ENCODE results near the gene TBX6. TPM values are rescaled to one million over a fixed set of nuclear protein-coding genes. Genes with fewer than 3 reads are reported as not detected.

The TBX6 gene
- polyA plus RNA-seq, 12 donors, result 0.38 to 3.4 (median 0.52) TPM; not detected in 2

DNA sequence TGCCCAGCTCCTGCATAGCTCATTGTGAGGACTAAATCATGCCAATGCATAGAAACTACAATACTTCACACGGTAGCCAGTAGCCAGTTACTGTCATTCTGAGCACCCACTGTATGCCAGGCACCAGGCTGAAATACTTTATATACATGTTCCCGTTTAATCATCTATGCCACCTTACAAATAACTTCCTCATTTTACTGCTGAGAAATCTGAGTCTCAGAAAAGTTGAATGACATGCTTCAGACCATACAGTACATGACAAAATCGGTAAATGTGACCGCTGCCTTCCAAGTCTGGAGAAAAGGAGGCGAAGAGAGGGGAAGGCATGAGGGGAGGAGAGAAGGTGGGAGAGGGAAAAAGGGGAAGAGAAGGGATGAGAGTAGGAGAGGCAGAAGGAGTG, 51.5 kb downstream of the TBX6 start:
- DNase-seq, result no peak

Other genes starting within 250 kb of the TBX6 start
- 10 to 100 TPM in 11 of 12 donors, not detected in 1; 32.1 to 48.9 (median 40.2) TPM for gene CDIPT, start 228.7 kb downstream of the TBX6 start, polyA plus RNA-seq (ENCODE audit: insufficient read length in 12 of 12)
- 1 to 10 TPM in 10 of 12 donors, under 1 TPM in 1, not detected in 1; 0.99 to 9.6 (median 1.5) TPM for gene SEZ6L2, start 192.4 kb downstream of the TBX6 start, polyA plus RNA-seq (ENCODE audit: insufficient read length in 12 of 12)
- gene ASPHD1, start 191.4 kb downstream of the TBX6 start, polyA plus RNA-seq (ENCODE audit: insufficient read length in 12 of 12), result 10 to 100 TPM in 1 of 12 donors, under 1 TPM in 9, not detected in 2; 0.27 to 10.5 (median 0.32) TPM
- 10 to 100 TPM in 6 of 12 donors, 1 to 10 TPM in 5, not detected in 1; 7.6 to 21.0 (median 10.7) TPM for gene KCTD13, start 165.7 kb downstream of the TBX6 start, polyA plus RNA-seq (ENCODE audit: insufficient read length in 12 of 12)
- 10 to 100 TPM in 11 of 12 donors, not detected in 1; 54.9 to 69.3 (median 60.5) TPM for gene TMEM219, start 129.8 kb downstream of the TBX6 start, polyA plus RNA-seq (ENCODE audit: insufficient read length in 12 of 12)
- gene TAOK2, start 118.1 kb downstream of the TBX6 start, polyA plus RNA-seq (ENCODE audit: insufficient read length in 12 of 12), result 10 to 100 TPM in 11 of 12 donors, not detected in 1; 24.9 to 47.2 (median 31.2) TPM
- 10 to 100 TPM in 11 of 12 donors, not detected in 1; 10.2 to 15.6 (median 12.0) TPM for gene HIRIP3, start 96.3 kb downstream of the TBX6 start, polyA plus RNA-seq (ENCODE audit: insufficient read length in 12 of 12)
- gene INO80E, start 95.7 kb downstream of the TBX6 start, polyA plus RNA-seq (ENCODE audit: insufficient read length in 12 of 12), result 10 to 100 TPM in 11 of 12 donors, not detected in 1; 24.0 to 62.2 (median 32.7) TPM
- 1 to 10 TPM in 4 of 12 donors, under 1 TPM in 6, not detected in 2; 0.30 to 1.4 (median 0.94) TPM for gene DOC2A, start 80.9 kb downstream of the TBX6 start, polyA plus RNA-seq (ENCODE audit: insufficient read length in 12 of 12)
- not detected for gene C16orf92, start 68.7 kb downstream of the TBX6 start, polyA plus RNA-seq (ENCODE audit: insufficient read length in 12 of 12)
- 1 to 10 TPM in 5 of 12 donors, under 1 TPM in 6, not detected in 1; 0.42 to 7.5 (median 0.80) TPM for gene TLCD3B, start 60.7 kb downstream of the TBX6 start, polyA plus RNA-seq (ENCODE audit: insufficient read length in 12 of 12)
- 1,000 to 10,000 TPM in 10 of 12 donors, 100 to 1,000 TPM in 2; 871 to 3,402 (median 1,561) TPM for gene ALDOA, start 26.2 kb downstream of the TBX6 start, polyA plus RNA-seq (ENCODE audit: insufficient read length in 12 of 12)
- gene PPP4C, start 15.9 kb downstream of the TBX6 start, polyA plus RNA-seq (ENCODE audit: insufficient read length in 12 of 12), result 10 to 100 TPM in 11 of 12 donors, not detected in 1; 43.0 to 95.7 (median 53.3) TPM
- gene YPEL3, start 4.3 kb upstream of the TBX6 start, polyA plus RNA-seq (ENCODE audit: insufficient read length in 12 of 12), result 10 to 100 TPM in 11 of 12 donors, not detected in 1; 21.9 to 98.3 (median 27.6) TPM
- 10 to 100 TPM in 1 of 12 donors, 1 to 10 TPM in 10, not detected in 1; 4.1 to 10.7 (median 5.5) TPM for gene GDPD3, start 21.6 kb upstream of the TBX6 start, polyA plus RNA-seq (ENCODE audit: insufficient read length in 12 of 12)
- 100 to 1,000 TPM in 1 of 12 donors, 10 to 100 TPM in 10, not detected in 1; 36.6 to 102 (median 44.4) TPM for gene MAPK3, start 31.3 kb upstream of the TBX6 start, polyA plus RNA-seq (ENCODE audit: insufficient read length in 12 of 12)
- gene CORO1A, start 91.7 kb upstream of the TBX6 start, polyA plus RNA-seq (ENCODE audit: insufficient read length in 12 of 12), result 10 to 100 TPM in 8 of 12 donors, 1 to 10 TPM in 3, not detected in 1; 6.0 to 41.9 (median 11.0) TPM
- 10 to 100 TPM in 10 of 12 donors, not detected in 2; 13.0 to 35.0 (median 17.4) TPM for gene BOLA2B, start 101.7 kb upstream of the TBX6 start, polyA plus RNA-seq (ENCODE audit: insufficient read length in 12 of 12)
- 10 to 100 TPM in 9 of 12 donors, 1 to 10 TPM in 2, not detected in 1; 6.8 to 21.8 (median 13.7) TPM for gene SLX1A, start 102.0 kb upstream of the TBX6 start, polyA plus RNA-seq (ENCODE audit: insufficient read length in 12 of 12)
- 1 to 10 TPM in 10 of 12 donors, not detected in 2; 1.7 to 5.9 (median 3.7) TPM for gene SULT1A3, start 107.3 kb upstream of the TBX6 start, polyA plus RNA-seq (ENCODE audit: insufficient read length in 12 of 12)
- 10 to 100 TPM in 5 of 12 donors, 1 to 10 TPM in 3, under 1 TPM in 2, not detected in 2; 0.24 to 22.5 (median 10.1) TPM for gene NPIPB13, start 156.6 kb upstream of the TBX6 start, polyA plus RNA-seq (ENCODE audit: insufficient read length in 12 of 12)

Data from muscle of arm (tissue), 12 donors.